ENCODE results near the gene ABCD1. TPM values are rescaled to one million over a fixed set of nuclear protein-coding genes. Genes with fewer than 3 reads are reported as not detected.
"Not testable (repeated sequence)": the region's sequence is repeated elsewhere in the genome, so short reads cannot be mapped to it uniquely, and the experiment has no call there.

The ABCD1 gene
- total RNA-seq, 1 donor from 2014 or later: 8.0 TPM

DNA sequence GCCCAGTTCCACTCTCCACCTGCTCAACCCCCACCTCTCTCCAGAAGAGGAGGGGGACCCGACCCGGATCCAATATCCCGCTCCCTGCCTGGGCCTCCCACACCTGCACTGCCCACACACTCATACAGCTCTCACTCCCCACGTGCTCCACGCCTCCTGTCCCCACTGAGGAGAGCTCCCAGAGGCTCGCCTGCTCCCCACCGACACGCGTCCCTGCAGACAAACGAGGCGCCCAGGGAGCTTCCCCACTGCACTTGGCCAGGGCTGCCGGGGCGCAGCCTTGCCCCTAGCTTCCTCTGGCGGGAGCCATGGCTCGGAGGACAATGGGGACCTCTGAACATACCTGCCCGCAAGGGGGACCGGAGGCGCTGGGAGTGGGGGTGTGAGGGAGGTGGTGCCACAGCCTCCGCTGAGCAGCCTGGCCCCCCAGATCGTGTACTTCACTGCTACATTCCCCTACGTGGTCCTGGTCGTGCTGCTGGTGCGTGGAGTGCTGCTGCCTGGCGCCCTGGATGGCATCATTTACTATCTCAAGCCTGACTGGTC, 32.0 kb upstream of the ABCD1 start:
- Mint-ChIP-seq H3K27me3 (no peaks in the 10 kb centered on the region), H3K27ac (no peak overlapping the region), H3K4me1 (ENCODE audit: unreplicated experiment) (no peaks in the 10 kb centered on the region), H3K9me3 (no peaks in the 10 kb centered on the region), H3K4me3 (no peak overlapping the region), H3K36me3 (peaks cover under 1% of the 10 kb centered on the region)
- TF ChIP-seq, protein P1, sequence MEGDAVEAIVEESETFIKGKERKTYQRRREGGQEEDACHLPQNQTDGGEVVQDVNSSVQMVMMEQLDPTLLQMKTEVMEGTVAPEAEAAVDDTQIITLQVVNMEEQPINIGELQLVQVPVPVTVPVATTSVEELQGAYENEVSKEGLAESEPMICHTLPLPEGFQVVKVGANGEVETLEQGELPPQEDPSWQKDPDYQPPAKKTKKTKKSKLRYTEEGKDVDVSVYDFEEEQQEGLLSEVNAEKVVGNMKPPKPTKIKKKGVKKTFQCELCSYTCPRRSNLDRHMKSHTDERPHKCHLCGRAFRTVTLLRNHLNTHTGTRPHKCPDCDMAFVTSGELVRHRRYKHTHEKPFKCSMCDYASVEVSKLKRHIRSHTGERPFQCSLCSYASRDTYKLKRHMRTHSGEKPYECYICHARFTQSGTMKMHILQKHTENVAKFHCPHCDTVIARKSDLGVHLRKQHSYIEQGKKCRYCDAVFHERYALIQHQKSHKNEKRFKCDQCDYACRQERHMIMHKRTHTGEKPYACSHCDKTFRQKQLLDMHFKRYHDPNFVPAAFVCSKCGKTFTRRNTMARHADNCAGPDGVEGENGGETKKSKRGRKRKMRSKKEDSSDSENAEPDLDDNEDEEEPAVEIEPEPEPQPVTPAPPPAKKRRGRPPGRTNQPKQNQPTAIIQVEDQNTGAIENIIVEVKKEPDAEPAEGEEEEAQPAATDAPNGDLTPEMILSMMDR (conservative IDR thresholded peaks at IDR 0.05): no peak
- no peak for DNase-seq (ENCODE audit: extremely low spot score, unreplicated experiment)

DNA sequence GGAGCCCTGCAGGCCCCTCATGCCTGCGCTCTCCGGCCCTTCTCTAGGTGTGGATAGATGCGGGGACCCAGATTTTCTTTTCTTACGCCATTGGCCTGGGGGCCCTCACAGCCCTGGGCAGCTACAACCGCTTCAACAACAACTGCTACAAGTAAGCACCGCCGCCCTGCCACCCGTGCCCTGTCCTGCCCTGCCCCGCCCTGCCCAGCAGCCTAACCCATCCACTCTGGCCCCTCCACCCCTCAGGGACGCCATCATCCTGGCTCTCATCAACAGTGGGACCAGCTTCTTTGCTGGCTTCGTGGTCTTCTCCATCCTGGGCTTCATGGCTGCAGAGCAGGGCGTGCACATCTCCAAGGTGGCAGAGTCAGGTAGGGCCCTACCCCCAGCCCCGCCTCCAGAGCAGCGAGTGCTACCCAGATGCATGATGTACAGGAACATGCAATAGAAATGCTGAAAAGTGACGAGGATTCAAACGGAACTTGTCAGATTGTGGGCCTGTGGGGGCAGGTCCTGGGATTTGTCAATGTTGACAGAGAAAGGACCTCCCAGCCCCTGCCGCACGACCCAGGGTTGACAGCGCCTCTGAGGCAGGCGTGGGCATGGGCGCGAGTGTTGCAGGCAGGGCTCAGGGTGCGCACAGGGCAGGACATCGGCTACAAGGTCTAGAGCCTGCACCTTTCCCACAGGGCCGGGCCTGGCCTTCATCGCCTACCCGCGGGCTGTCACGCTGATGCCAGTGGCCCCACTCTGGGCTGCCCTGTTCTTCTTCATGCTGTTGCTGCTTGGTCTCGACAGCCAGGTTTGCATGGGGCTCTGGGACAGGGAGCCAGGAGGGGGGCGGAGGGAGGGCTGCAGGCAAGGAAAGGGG, 31.2 kb upstream of the ABCD1 start:
- Mint-ChIP-seq H3K27me3 (no peaks in the 10 kb centered on the region), H3K9me3 (no peaks in the 10 kb centered on the region), H3K27ac (peak overlapping the region; percentile 41), H3K4me1 (ENCODE audit: unreplicated experiment) (no peaks in the 10 kb centered on the region), H3K4me3 (no peak overlapping the region), H3K36me3 (peaks cover 3% of the 10 kb centered on the region)
- DNase-seq (ENCODE audit: extremely low spot score, unreplicated experiment): no peak
- TF ChIP-seq, protein P1 (conservative IDR thresholded peaks at IDR 0.05): no peak

DNA sequence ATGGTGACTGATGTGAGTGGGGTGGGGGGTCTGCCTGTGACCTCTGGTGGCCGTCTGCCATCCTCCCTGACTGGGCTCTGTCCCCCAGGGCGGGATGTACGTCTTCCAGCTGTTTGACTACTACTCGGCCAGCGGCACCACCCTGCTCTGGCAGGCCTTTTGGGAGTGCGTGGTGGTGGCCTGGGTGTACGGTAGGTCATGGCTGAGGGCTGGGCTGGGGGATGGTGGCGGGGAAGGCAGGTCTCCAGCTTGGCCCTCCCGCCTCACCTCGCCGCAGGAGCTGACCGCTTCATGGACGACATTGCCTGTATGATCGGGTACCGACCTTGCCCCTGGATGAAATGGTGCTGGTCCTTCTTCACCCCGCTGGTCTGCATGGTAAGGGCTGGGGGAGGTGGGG, 30.4 kb upstream of the ABCD1 start:
- H3K27ac Mint-ChIP-seq; H3K4me3 Mint-ChIP-seq; DNase-seq (ENCODE audit: extremely low spot score, unreplicated experiment); H3K36me3 Mint-ChIP-seq; H3K9me3 Mint-ChIP-seq; H3K4me1 Mint-ChIP-seq (ENCODE audit: unreplicated experiment); H3K27me3 Mint-ChIP-seq: not testable (repeated sequence)

DNA sequence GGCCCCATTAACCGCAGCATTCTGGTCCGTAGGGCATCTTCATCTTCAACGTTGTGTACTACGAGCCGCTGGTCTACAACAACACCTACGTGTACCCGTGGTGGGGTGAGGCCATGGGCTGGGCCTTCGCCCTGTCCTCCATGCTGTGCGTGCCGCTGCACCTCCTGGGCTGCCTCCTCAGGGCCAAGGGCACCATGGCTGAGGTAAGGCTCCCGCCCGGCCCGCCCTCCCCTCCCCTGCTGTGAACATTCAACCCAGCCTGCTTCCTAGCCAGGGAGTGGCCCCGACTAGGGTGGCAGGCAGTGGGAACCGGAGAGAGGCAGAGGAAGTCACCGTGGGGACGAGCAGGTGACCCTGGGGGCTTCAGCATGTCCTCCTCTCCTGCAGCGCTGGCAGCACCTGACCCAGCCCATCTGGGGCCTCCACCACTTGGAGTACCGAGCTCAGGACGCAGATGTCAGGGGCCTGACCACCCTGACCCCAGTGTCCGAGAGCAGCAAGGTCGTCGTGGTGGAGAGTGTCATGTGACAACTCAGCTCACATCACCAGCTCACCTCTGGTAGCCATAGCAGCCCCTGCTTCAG, 29.9 kb upstream of the ABCD1 start:
- TF ChIP-seq, protein P1 (conservative IDR thresholded peaks at IDR 0.05): no peak
- Mint-ChIP-seq H3K4me1 (ENCODE audit: unreplicated experiment) (no peaks in the 10 kb centered on the region), H3K4me3 (no peak overlapping the region), H3K9me3 (no peaks in the 10 kb centered on the region), H3K27me3 (no peaks in the 10 kb centered on the region), H3K27ac (no peak overlapping the region), H3K36me3 (peaks cover 3% of the 10 kb centered on the region)
- no peak for DNase-seq (ENCODE audit: extremely low spot score, unreplicated experiment)

DNA sequence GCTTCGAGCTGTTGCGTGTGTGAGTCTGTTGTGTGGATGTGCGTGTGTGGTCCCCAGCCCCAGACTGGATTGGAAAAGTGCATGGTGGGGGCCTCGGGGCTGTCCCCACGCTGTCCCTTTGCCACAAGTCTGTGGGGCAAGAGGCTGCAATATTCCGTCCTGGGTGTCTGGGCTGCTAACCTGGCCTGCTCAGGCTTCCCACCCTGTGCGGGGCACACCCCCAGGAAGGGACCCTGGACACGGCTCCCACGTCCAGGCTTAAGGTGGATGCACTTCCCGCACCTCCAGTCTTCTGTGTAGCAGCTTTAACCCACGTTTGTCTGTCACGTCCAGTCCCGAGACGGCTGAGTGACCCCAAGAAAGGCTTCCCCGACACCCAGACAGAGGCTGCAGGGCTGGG, 28.6 kb upstream of the ABCD1 start:
- H3K4me3 Mint-ChIP-seq: no peak overlapping the region
- H3K27me3 Mint-ChIP-seq: no peaks in the 10 kb centered on the region
- H3K9me3 Mint-ChIP-seq: no peaks in the 10 kb centered on the region
- no peaks in the 10 kb centered on the region for H3K4me1 Mint-ChIP-seq (ENCODE audit: unreplicated experiment)
- DNase-seq (ENCODE audit: extremely low spot score, unreplicated experiment): no peak
- H3K27ac Mint-ChIP-seq: peak overlapping the region; percentile 48
- TF ChIP-seq, protein P1 (conservative IDR thresholded peaks at IDR 0.05): no peak
- H3K36me3 Mint-ChIP-seq: peaks cover 3% of the 10 kb centered on the region

DNA sequence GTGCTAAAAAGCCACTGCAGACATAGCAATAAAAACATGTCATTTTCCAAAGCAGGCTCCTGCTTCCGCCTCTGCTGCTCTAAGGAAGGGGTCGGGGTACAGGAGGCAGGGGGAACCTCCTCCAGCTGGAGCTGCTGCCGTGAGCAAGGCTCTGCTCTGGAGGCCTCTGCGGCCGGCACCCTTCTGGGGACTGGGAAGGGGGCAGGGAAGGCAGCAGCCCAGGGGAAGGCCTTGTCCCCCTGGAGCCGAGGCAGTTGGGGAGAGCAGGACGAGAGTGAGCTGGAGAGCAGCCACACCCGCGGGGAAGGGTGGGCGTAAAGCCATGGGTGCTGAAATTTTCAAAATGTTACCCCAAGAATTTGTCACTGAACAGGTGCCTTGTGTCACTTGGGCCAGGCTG, 28.1 kb upstream of the ABCD1 start:
- not testable (repeated sequence) for H3K9me3 Mint-ChIP-seq; H3K4me3 Mint-ChIP-seq; DNase-seq (ENCODE audit: extremely low spot score, unreplicated experiment); H3K27me3 Mint-ChIP-seq; H3K27ac Mint-ChIP-seq; H3K4me1 Mint-ChIP-seq (ENCODE audit: unreplicated experiment); H3K36me3 Mint-ChIP-seq

DNA sequence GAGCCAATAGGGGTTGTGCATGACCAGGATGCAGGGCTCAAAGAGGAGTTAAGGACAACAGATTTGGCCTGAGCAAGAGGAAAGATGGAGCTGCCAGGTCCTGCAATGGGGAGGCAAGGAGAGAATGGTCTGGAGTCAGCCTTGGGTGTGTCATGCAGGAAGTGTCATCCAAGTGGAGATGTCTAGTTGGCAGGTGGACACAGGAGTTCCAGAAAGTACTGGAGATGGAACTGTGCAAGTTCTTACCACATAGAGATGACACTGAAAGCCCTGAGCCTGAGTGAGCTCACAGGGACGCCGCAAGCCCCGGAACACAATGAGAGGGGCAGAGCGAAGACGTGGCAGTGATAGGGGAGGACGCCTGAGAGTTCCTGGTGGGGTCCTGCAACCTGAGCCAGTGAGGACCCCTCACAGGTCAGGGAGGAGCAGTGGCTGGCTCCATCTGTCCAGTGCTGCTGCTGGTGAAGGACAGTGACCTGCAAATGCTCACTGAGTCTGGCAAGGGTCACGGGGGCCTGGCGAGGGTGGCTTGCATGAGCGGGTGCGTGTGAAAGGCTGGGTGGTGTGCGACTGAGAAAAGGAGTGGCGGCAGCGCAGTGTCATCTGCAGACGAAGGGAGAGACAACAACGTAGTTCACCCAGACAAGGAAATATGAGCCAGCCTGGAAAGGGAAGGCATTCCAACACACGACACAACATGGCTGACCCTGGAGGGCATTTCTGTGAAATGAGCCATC, 27.5 kb upstream of the ABCD1 start:
- H3K9me3 Mint-ChIP-seq; H3K4me1 Mint-ChIP-seq (ENCODE audit: unreplicated experiment); H3K27me3 Mint-ChIP-seq; H3K36me3 Mint-ChIP-seq; H3K4me3 Mint-ChIP-seq; DNase-seq (ENCODE audit: extremely low spot score, unreplicated experiment): not testable (repeated sequence)
- peak overlapping the region; percentile 57 for H3K27ac Mint-ChIP-seq

All from type B pancreatic cell (in vitro differentiated cells).